ENCODE results near the gene CARD10. TPM values are rescaled to one million over a fixed set of nuclear protein-coding genes. Genes with fewer than 3 reads are reported as not detected.

The CARD10 gene
- total and polyA plus RNA-seq, 2 of the 8 experiments (the other 6 are each of a cell fraction or from before 2014, with no cell fraction given) = 13.5 to 14.4 TPM

GRCh38 chr22:37480387-37481346, 38.5 kb downstream of the CARD10 start:
- Histone ChIP-seq H3K56ac (replicated peaks; ENCODE audit: insufficient read length, low read depth, low read length) (no peak overlapping the region), H3K18ac (ENCODE audit: extremely low read depth, low read length) (no peak overlapping the region; the same call in 1 of the 2 replicates), H2BK5ac (ENCODE audit: low read depth, low read length) (0 out of 2 replicates have a peak overlapping the region, but pooled peaks have one; percentile 16), H2BK15ac (ENCODE audit: low read length) (peak overlapping the region; percentile 72; the same call in 1 of the 2 replicates), H3K27me3 (replicated peaks in 1 of 4; ENCODE audit: control insufficient read depth in 3 of 4, extremely low read depth in 1 of 4, insufficient read depth in 3 of 4, low read length in 3 of 4) (peaks cover 0 to 4% (median 0%) of the 10 kb centered on the region in 4 experiments; a peak in 1 of 7 replicates), H2BK12ac (ENCODE audit: low read depth, low read length) (no peak overlapping the region), H3K14ac (ENCODE audit: insufficient read length) (no peak overlapping the region), H3K9ac (replicated peaks in 1 of 4; ENCODE audit: extremely low read depth in 1 of 4, low read depth in 3 of 4, low read length in 3 of 4) (no peak overlapping the region), H3K4me3 (ENCODE audit: extremely low read depth in 1 of 4, insufficient read depth in 2 of 4, low read depth in 3 of 4, low read length in 4 of 4) (no peak overlapping the region), H3K23me2 (ENCODE audit: low read depth, low read length) (peaks cover 2% of the 10 kb centered on the region; the same call in 1 of the 2 replicates), H3K4me1 (replicated peaks in 1 of 4; ENCODE audit: control insufficient read depth in 3 of 4, insufficient read depth in 4 of 4, low read length in 3 of 4) (peaks cover 0 to 10% (median 3%) of the 10 kb centered on the region in 4 experiments; a peak in 3 of 7 replicates), H3K79me2 (ENCODE audit: control insufficient read depth in 1 of 2, insufficient read depth in 2 of 2, low read length in 2 of 2) (no peaks in the 10 kb centered on the region), H3K4me2 (ENCODE audit: insufficient read depth in 1 of 2, low read depth in 2 of 2, low read length in 2 of 2) (no peak overlapping the region), H3K27ac (ENCODE audit: low read depth, low read length) (no peak overlapping the region), H4K5ac (ENCODE audit: insufficient read length, low read depth, low read length) (no peak overlapping the region), H4K91ac (replicated peaks; ENCODE audit: insufficient read length, low read length) (no peak overlapping the region), H2BK20ac (ENCODE audit: low read length) (no peak overlapping the region; the same call in 1 of the 2 replicates), H3K23ac (ENCODE audit: insufficient read length) (no peak overlapping the region), H4K20me1 (replicated peaks in 1 of 2; ENCODE audit: control insufficient read depth in 1 of 2, insufficient read depth in 2 of 2, low read length in 2 of 2) (peaks cover 1% of the 10 kb centered on the region in 2 experiments), H4K8ac (ENCODE audit: extremely low read depth, insufficient read depth, low read length) (no peak overlapping the region), H2AFZ (ENCODE audit: low read length) (no peak overlapping the region), H2BK120ac (replicated peaks; ENCODE audit: low read depth, low read length) (no peak overlapping the region), H2AK5ac (ENCODE audit: low read depth, low read length) (0 out of 2 replicates have a peak overlapping the region, but pooled peaks have one; percentile 24), H3K9me3 (ENCODE audit: insufficient read depth in 2 of 2, low read depth in 1 of 2, low read length in 1 of 2) (no peaks in the 10 kb centered on the region), H3K79me1 (ENCODE audit: low read depth, low read length) (no peaks in the 10 kb centered on the region), H3K36me3 (ENCODE audit: control insufficient read depth in 2 of 4, insufficient read depth in 4 of 4, low read length in 3 of 4) (no peaks in the 10 kb centered on the region), H3K4ac (replicated peaks; ENCODE audit: insufficient read length, low read depth, low read length) (no peak overlapping the region)
- ChIA-PET POLR2A (ENCODE audit: partially characterized antibody) (interaction anchor here (0.6 kb wide), 1 partner anchor 68 kb away, joined by 3 read pairs; no protein-coding TSS in a partner anchor), CTCF (ENCODE audit: partially characterized antibody) (interaction anchor here (0.6 to 21.5 kb wide), 6 partner anchors 6 to 184 kb away, joined by 3 to 312 read pairs (median 8); partner anchors contain the start of gene MFNG)
- no peak for TF ChIP-seq KDM1A (IDR thresholded peaks at IDR 0.05; ENCODE audit: borderline replicate concordance, low read length)
- 81% methylated on average over 17 of the region's 17 CpGs; no CpG with 5 or more reads in 1 of the 2 experiments for WGBS, 2 experiments (ENCODE audit: extremely low coverage in 1 of 2, insufficient coverage in 1 of 2, insufficient read length in 1 of 2, insufficient replicate concordance in 2 of 2, low coverage in 1 of 2, low lambda C conversion rate in 2 of 2, missing lambda C conversion rate in 1 of 2)
- no peak for DNase-seq (ENCODE audit: low read depth in 1 of 2, low spot score in 2 of 2)
- FAIRE-seq = no peak
